Measurements from ENCODE around the gene SUGCT. TPM values are rescaled to one million over a fixed set of nuclear protein-coding genes. Genes with fewer than 3 reads are reported as not detected.

The SUGCT gene
- total RNA-seq, 2 experiments from 2014 or later, result not detected

DNA sequence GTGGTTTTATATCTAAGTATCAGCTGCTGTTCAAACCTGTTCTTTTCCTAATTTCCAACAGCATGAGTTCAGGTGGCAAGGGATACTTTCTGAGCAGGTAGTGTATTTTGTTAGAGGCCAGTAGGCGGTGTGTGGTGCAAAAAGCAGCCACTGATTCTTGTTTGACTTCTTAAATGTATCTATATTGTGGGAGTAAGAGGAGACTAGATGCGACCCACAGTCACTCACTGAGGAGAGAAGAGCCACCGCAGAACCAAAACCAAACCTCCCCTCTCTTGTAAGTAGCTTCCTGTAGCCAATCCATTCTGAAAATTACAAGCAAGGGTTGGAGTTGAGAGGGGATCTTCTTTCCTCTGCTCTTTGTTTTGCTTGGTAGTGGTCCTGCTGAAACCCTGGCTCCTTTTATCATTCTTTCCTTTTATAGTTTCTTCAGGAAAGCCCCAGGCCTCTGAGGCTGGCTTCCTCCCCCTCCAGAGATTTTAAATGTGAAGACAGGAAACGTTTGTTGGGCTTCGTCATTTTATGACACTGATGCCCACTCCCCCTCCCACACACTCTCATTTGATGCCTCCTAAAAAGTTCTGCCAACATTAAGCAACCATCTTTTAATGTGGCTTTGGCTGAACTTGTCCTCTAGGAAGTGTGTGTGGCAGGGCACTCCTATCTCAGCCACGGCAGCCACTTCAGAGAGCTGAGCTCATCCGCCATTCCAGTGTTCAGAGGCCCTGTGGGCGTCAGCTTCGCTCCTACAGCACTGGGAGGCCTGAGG is 566.0 kb downstream of the SUGCT start:
- CTCF ChIA-PET (ENCODE audit: unreplicated experiment), result no interaction called here

DNA sequence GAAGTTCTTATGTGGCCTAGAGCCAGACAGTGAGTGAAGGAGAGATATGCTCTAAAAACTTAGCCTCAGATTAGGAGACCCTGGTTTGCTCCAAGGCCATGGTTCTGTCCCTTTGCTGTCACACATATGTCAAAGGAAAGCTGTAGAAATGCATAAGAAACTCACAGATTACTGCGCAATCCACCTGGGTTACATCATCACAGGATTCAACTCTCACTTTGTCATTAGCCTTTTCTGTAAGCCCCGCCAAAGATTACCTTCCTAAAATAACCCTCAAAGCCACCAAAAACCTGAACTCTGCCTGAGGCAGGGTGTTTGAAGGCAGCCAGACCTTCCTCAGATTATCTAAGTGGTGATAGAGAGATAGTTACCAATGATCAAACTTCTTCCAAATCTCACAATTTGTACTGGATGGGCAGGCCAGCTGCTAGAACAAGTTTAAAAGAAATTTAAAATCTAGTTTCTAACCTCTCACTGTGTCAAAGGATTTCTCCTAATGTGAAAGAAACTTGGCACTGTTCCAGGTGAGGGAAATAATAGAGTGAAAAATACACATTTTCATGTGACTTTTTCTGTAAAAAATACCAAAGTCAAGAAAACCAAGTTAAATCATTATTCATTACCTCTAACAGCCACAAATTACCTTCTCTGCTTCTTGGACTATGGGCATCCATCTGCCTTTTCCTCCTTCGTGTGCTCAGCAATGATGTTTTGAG is 567.2 kb downstream of the SUGCT start:
- intact Hi-C loops (cut with micrococcal nuclease; ENCODE audit: unreplicated experiment), result loop anchor here (10.0 kb wide), 1 partner anchor 57 kb away; no protein-coding TSS in a partner anchor
- ChIA-PET CTCF (ENCODE audit: unreplicated experiment) (no interaction called here), POLR2A (interaction anchor here (0.7 kb wide), 1 partner anchor 155 kb away, joined by 3 read pairs; no protein-coding TSS in a partner anchor)
- no peak for TF ChIP-seq EZH2phosphoT487 (IDR thresholded peaks at IDR 0.05; ENCODE audit: borderline replicate concordance, low read depth, low read length)
- TF ChIP-seq, protein P1, sequence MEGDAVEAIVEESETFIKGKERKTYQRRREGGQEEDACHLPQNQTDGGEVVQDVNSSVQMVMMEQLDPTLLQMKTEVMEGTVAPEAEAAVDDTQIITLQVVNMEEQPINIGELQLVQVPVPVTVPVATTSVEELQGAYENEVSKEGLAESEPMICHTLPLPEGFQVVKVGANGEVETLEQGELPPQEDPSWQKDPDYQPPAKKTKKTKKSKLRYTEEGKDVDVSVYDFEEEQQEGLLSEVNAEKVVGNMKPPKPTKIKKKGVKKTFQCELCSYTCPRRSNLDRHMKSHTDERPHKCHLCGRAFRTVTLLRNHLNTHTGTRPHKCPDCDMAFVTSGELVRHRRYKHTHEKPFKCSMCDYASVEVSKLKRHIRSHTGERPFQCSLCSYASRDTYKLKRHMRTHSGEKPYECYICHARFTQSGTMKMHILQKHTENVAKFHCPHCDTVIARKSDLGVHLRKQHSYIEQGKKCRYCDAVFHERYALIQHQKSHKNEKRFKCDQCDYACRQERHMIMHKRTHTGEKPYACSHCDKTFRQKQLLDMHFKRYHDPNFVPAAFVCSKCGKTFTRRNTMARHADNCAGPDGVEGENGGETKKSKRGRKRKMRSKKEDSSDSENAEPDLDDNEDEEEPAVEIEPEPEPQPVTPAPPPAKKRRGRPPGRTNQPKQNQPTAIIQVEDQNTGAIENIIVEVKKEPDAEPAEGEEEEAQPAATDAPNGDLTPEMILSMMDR (conservative IDR thresholded peaks at IDR 0.05; ENCODE audit: low read length), result no peak
- Histone ChIP-seq H3K4me1 (ENCODE audit: insufficient read depth, low read length, poor library complexity, severe bottlenecking) (peaks cover 10% of the 10 kb centered on the region), H3K79me2 (ENCODE audit: insufficient read depth, low read depth, low read length) (no peaks in the 10 kb centered on the region), H3K36me3 (ENCODE audit: insufficient read depth, low read length) (no peaks in the 10 kb centered on the region), H2AFZ (ENCODE audit: low read length) (peak overlapping the region; percentile 38; the same call in 1 of the 2 replicates), H3K4me2 (ENCODE audit: low read length) (peak overlapping the region; percentile 35; the same call in 1 of the 2 replicates), H3K9me2 (ENCODE audit: insufficient read depth, low read length) (no peaks in the 10 kb centered on the region), H3K4me3 (ENCODE audit: low read depth, low read length, poor library complexity, severe bottlenecking) (no peak overlapping the region), H4K20me1 (ENCODE audit: insufficient read depth, low read length) (no peaks in the 10 kb centered on the region), H3K27ac (ENCODE audit: low read depth, low read length, poor library complexity, severe bottlenecking) (no peak overlapping the region), H3K9me3 (ENCODE audit: low read length) (no peaks in the 10 kb centered on the region)
- no TSS peak for BruUV-seq (replicated peaks)
- DNase-seq (ENCODE audit: low spot score), result no peak

More for the DNA sequence above, 566.0 kb downstream of the SUGCT start:
- TF ChIP-seq, protein P1 (conservative IDR thresholded peaks at IDR 0.05; ENCODE audit: low read length), result peak; percentile 52
- TF ChIP-seq EZH2phosphoT487 (IDR thresholded peaks at IDR 0.05; ENCODE audit: borderline replicate concordance, low read depth, low read length), result no peak
- no peaks in the 10 kb centered on the region for H3K9me3 ChIP-seq (ENCODE audit: low read length)
- H3K4me3 ChIP-seq (ENCODE audit: low read depth, low read length, poor library complexity, severe bottlenecking), result no peak overlapping the region
- DNase-seq (ENCODE audit: low spot score), result peak; percentile 17
- peaks cover 10% of the 10 kb centered on the region for H3K4me1 ChIP-seq (ENCODE audit: insufficient read depth, low read length, poor library complexity, severe bottlenecking)
- no peaks in the 10 kb centered on the region for H3K36me3 ChIP-seq (ENCODE audit: insufficient read depth, low read length)
- BruUV-seq (replicated peaks), result no TSS peak
- POLR2A ChIA-PET, result interaction anchor here (0.6 to 0.9 kb wide), 4 partner anchors 11 to 156 kb away, joined by 3 read pairs; no protein-coding TSS in a partner anchor
- no peaks in the 10 kb centered on the region for H4K20me1 ChIP-seq (ENCODE audit: insufficient read depth, low read length)
- intact Hi-C loops (cut with micrococcal nuclease; ENCODE audit: unreplicated experiment), result loop anchor here (10.0 kb wide), 1 partner anchor 56 kb away; no protein-coding TSS in a partner anchor
- peak overlapping the region; percentile 21; the same call in 1 of the 2 replicates for H2AFZ ChIP-seq (ENCODE audit: low read length)
- H3K27ac ChIP-seq (ENCODE audit: low read depth, low read length, poor library complexity, severe bottlenecking), result no peak overlapping the region
- H3K9me2 ChIP-seq (ENCODE audit: insufficient read depth, low read length), result no peaks in the 10 kb centered on the region
- no peaks in the 10 kb centered on the region for H3K79me2 ChIP-seq (ENCODE audit: insufficient read depth, low read depth, low read length)
- no peak overlapping the region for H3K4me2 ChIP-seq (ENCODE audit: low read length)

Data from OCI-LY7 (cell line).